Gastroesophageal sphincter (tissue), 4 donors: ENCODE measurements around the gene ADPRH. TPM values are rescaled to one million over a fixed set of nuclear protein-coding genes. Genes with fewer than 3 reads are reported as not detected.

Experiments used
- ATAC-seq: fragments of 150-250 bp; one replicate; pipeline ENCODE4 v1.9.1; 2016; ENCODE audit warnings: mild to moderate bottlenecking, moderate library complexity
- H3K27ac ChIP-seq, 4 donors: fragments of 200-600 bp; sonication (generic) in 3 of 4; 1 replicate in 3 of 4; 2 replicates in 1 of 4; pipeline ENCODE4 v1.5.1; 2016 to 2019
- H3K27me3 ChIP-seq: fragments of 200-600 bp; sonication (generic); one replicate; pipeline ENCODE4 v1.5.1; 2019
- H3K36me3 ChIP-seq, 2 donors: fragments of 200-600 bp; sonication (generic); one replicate each; pipeline ENCODE4 v1.5.1; 2019; ENCODE audit warnings: control low read depth in 1 of 2
- H3K4me1 ChIP-seq, 3 donors: fragments of 200-600 bp; sonication (generic); 1 replicate in 2 of 3; 2 replicates in 1 of 3; pipeline ENCODE4 v1.5.1; 2016 to 2019; ENCODE audit warnings: control low read depth in 2 of 3
- H3K4me3 ChIP-seq, 2 donors: fragments of 200-600 bp; sonication (generic); one replicate each; pipeline ENCODE4 v1.5.1; 2019; ENCODE audit warnings: mild to moderate bottlenecking in 1 of 2, moderate library complexity in 1 of 2
- H3K9me3 ChIP-seq, 3 donors: fragments of 200-600 bp; sonication (generic); one replicate each; pipeline ENCODE4 v1.5.1; 2017 to 2019; ENCODE audit warnings: control low read depth in 2 of 3
- EP300 ChIP-seq: sonication (generic); formaldehyde crosslinking; IDR thresholded peaks from one replicate; pipeline ENCODE4 v1.6.1; 2017; ENCODE audit warnings: antibody characterized with exemption, mild to moderate bottlenecking
- POLR2A ChIP-seq, 2 donors: fragments of 450-650 bp; IDR thresholded peaks; one replicate each; pipeline ENCODE4 v1.6.1; 2017; ENCODE audit warnings: antibody characterized with exemption in 2 of 2, mild to moderate bottlenecking in 2 of 2, moderate library complexity in 1 of 2
- POLR2AphosphoS5 ChIP-seq: sonication (generic); formaldehyde crosslinking; IDR thresholded peaks from one replicate; pipeline ENCODE4 v1.6.1; 2017; ENCODE audit warnings: antibody characterized with exemption
- WGBS, 2 donors: methylation state at CpG; one replicate each; pipeline ENCODE4 v1.1.5; 2018; ENCODE audit warnings: low coverage in 1 of 2; 5-methylcytosine and 5-hydroxymethylcytosine counted together
- total RNA-seq, 4 donors: library from RNA; depleted of rRNA; stranded (reverse); fragments of >200 nt; gene quantifications; one replicate each; pipeline ENCODE4 v1.1.0, GENCODE V29; 2016
- TF ChIP-seq, protein P1 (sequence below), 4 experiments: fragments of 200-600 bp in 2 of 4; fragments of 450-650 bp in 2 of 4; sonication (generic) in 1 of 4; IDR thresholded peaks; one replicate each; pipeline ENCODE4 v1.5.1; 2017 to 2019; ENCODE audit warnings: antibody characterized with exemption in 4 of 4, mild to moderate bottlenecking in 2 of 4, moderate library complexity in 2 of 4

The ADPRH gene
- total RNA-seq, 4 donors from 2014 or later, result 10.2 to 23.1 (median 15.0) TPM

DNA sequence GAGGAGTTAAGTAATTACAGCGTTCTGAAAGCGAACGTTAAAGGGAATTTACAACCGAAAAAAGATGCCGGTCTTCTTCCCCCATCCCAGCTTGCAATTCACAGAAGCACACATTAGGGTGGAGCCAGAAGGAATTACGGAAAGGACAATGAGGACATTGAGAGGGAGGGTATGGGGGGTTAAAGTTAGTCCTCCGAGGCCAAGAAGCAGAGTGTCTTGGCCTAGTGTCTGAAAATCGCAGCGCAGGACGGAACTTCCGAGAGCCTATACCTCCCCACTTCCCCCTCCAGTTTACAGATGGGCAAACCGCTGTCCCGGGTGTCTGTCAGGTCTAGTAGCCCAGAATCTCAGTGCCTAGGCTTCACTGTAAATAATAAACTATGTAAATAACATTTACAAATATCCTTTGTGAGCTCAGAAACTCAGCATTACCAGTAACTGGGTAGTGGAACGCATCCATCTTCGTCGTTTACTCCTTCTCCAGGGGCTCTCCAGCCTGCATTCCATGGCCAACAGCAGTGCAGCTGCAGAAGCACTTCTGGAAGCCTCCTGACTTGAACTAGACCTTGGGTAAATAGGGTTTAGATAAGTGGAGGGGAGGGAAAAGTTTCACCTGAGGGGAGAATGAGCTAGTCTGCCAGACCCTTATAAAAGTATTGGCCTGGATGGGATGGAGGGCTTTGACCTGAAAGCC lies 922 bp downstream of the ADPRH start:
- Histone ChIP-seq H3K4me1 (peaks cover 0 to 23% (median 0%) of the 10 kb centered on the region in 3 donors), H3K9me3 (no peaks in the 10 kb centered on the region), H3K36me3 (peaks cover 0 to 10% of the 10 kb centered on the region in 2 donors), H3K27me3 (no peaks in the 10 kb centered on the region), H3K27ac (peak overlapping the region; percentile 72 to 91 (median 88)), H3K4me3 (peak overlapping the region; percentile 54 to 65)
- TF ChIP-seq POLR2A (IDR thresholded peaks at IDR 0.05) (no peak), EP300 (no peak), POLR2AphosphoS5 (no peak)
- TF ChIP-seq, protein P1, sequence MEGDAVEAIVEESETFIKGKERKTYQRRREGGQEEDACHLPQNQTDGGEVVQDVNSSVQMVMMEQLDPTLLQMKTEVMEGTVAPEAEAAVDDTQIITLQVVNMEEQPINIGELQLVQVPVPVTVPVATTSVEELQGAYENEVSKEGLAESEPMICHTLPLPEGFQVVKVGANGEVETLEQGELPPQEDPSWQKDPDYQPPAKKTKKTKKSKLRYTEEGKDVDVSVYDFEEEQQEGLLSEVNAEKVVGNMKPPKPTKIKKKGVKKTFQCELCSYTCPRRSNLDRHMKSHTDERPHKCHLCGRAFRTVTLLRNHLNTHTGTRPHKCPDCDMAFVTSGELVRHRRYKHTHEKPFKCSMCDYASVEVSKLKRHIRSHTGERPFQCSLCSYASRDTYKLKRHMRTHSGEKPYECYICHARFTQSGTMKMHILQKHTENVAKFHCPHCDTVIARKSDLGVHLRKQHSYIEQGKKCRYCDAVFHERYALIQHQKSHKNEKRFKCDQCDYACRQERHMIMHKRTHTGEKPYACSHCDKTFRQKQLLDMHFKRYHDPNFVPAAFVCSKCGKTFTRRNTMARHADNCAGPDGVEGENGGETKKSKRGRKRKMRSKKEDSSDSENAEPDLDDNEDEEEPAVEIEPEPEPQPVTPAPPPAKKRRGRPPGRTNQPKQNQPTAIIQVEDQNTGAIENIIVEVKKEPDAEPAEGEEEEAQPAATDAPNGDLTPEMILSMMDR (IDR thresholded peaks at IDR 0.05), result peak in 1 of 4 experiments; percentile 3
- peak; percentile 40 for ATAC-seq
- WGBS, 2 donors, result 0 to 8% methylated on average over 3 to 9 of the region's 16 CpGs

DNA sequence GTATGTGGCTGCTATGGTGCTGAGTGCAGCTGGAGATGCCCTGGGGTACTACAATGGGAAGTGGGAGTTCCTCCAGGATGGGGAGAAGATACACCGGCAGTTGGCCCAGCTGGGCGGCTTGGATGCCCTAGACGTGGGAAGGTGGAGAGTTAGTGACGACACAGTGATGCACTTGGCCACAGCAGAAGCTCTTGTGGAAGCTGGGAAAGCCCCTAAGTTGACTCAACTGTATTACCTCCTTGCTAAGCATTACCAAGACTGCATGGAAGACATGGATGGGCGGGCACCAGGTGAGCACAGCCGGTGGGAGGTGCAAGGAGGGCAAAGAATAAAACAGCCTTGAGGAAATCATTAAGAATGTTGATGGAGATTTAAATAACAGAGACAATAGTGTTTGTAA lies 2.9 kb downstream of the ADPRH start:
- peaks cover 0 to 21% of the 10 kb centered on the region in 2 donors for H3K36me3 ChIP-seq
- H3K4me3 ChIP-seq, result no peak overlapping the region
- no peak overlapping the region for H3K27ac ChIP-seq
- no peaks in the 10 kb centered on the region for H3K27me3 ChIP-seq
- peaks cover 0 to 23% (median 0%) of the 10 kb centered on the region in 3 donors for H3K4me1 ChIP-seq
- TF ChIP-seq EP300 (no peak), POLR2AphosphoS5 (no peak), POLR2A (IDR thresholded peaks at IDR 0.05) (no peak)
- TF ChIP-seq, protein P1 (IDR thresholded peaks at IDR 0.05), result no peak
- WGBS, 2 donors, result 69 to 95% methylated on average over 2 to 3 of the region's 6 CpGs
- no peak for ATAC-seq
- no peaks in the 10 kb centered on the region for H3K9me3 ChIP-seq

DNA sequence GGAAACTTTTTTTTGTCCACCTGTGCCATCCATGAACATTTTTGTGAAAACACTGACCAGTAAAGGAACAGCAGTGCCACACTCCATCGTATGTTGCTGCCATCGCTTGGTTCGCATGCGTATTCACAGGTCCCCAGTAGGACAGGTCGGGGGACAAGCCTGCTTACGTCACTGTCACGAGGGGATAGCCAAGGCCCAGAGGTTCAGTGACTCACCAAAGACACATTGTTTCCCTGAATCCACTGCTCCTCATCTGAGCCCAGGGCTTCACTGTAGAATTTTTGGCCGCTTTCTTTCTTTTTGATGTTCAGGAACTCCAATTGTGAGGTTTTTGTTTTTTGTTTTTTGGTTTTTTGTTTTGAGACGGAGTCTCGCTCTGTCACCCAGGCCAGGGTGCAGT lies 5.9 kb downstream of the ADPRH start:
- WGBS, 2 donors, result 93 to 100% methylated on average over 1 to 8 of the region's 10 CpGs
- H3K4me3 ChIP-seq, result no peak overlapping the region
- H3K9me3 ChIP-seq, result no peaks in the 10 kb centered on the region
- TF ChIP-seq POLR2AphosphoS5 (no peak), POLR2A (IDR thresholded peaks at IDR 0.05) (no peak), EP300 (no peak)
- TF ChIP-seq, protein P1 (IDR thresholded peaks at IDR 0.05), result no peak
- ATAC-seq, result no peak
- H3K27me3 ChIP-seq, result no peaks in the 10 kb centered on the region
- H3K36me3 ChIP-seq, result peaks cover 0 to 41% of the 10 kb centered on the region in 2 donors
- H3K27ac ChIP-seq, result no peak overlapping the region
- H3K4me1 ChIP-seq, result peaks cover 0 to 12% (median 0%) of the 10 kb centered on the region in 3 donors

DNA sequence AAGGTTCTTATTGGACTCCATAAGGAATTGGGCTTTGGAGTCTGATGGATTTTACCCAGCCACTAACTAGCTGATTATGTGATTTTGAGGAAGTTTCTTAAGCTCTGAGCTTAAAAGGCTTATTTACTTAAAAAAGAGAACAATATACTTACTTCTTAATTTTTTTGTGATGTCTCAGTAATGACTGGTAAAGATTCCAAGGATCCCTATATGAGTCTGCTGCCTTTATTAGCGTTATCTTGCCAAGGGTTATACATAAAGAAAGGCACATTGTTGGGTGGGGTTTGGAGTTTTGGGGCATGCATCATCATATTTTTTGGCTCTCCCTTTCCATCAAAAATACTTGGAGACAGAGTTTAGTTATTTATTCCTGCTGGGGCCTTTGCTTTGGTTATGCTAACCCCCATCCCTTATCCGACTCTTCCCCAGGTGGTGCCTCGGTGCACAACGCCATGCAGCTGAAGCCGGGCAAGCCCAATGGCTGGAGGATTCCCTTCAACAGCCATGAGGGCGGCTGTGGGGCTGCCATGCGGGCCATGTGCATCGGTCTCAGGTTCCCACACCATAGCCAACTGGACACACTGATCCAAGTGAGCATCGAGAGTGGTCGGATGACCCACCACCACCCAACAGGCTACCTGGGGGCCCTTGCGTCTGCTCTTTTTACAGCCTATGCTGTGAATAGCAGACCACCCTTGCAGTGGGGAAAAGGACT lies 6.7 kb downstream of the ADPRH start:
- WGBS, 2 donors, result 69 to 83% methylated on average over 2 to 11 of the region's 11 CpGs
- H3K36me3 ChIP-seq, result peaks cover 0 to 41% of the 10 kb centered on the region in 2 donors
- no peaks in the 10 kb centered on the region for H3K27me3 ChIP-seq
- no peak overlapping the region for H3K27ac ChIP-seq
- H3K4me3 ChIP-seq, result no peak overlapping the region
- H3K4me1 ChIP-seq, result peaks cover 0 to 4% (median 0%) of the 10 kb centered on the region in 3 donors
- no peak for ATAC-seq
- TF ChIP-seq EP300 (no peak), POLR2AphosphoS5 (no peak), POLR2A (IDR thresholded peaks at IDR 0.05) (no peak)
- TF ChIP-seq, protein P1 (IDR thresholded peaks at IDR 0.05), result no peak
- no peaks in the 10 kb centered on the region for H3K9me3 ChIP-seq
